ENCODE data around the gene DNAAF1.
"Not testable (repeated sequence)": the region's sequence is repeated elsewhere in the genome, so short reads cannot be mapped to it uniquely, and the experiment has no call there.

DNAAF1 gene

DNA sequence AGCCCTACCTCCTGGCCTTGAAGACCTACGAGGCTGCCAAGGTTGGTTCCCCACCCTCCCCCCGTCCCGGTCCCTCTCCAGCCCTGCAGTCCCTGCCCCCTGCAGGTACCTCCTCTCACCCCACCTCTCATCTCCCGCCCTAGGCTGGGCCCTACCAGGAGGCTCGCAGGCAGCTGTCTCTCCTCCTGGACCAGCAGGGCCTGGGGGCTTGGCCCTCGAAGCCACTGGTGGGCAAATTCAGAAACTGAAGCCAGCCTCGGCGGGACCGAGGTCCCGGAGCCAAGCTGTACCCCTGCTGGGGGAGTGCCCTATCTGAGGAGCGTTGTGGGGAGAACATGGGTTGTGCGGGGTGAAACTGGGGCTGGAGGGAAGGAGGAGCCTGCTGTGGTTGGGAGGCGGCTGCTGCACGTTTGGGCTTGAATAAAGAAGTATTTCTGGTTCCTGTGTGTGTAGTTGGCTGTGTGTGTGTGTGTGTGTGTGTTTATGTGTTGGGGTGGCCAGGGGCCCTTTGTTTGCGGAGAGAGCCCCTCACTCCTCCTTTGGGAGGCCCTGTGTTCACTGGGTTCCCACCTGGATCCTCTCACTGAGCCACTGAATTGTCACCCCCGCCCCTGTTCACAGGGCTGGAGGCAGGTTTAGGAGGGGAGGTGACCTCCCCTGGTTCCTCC is 51.8 kb downstream of the DNAAF1 start:
- Histone ChIP-seq H3K4me1 (no peaks in the 10 kb centered on the region), H3K4me3 (ENCODE audit: low read depth, low read length) (no peak overlapping the region), H3K9me3 (no peaks in the 10 kb centered on the region), H3K27me3 (no peaks in the 10 kb centered on the region), H3K36me3 (no peaks in the 10 kb centered on the region)
- no peak for DNase-seq
- TF ChIP-seq, protein P1, sequence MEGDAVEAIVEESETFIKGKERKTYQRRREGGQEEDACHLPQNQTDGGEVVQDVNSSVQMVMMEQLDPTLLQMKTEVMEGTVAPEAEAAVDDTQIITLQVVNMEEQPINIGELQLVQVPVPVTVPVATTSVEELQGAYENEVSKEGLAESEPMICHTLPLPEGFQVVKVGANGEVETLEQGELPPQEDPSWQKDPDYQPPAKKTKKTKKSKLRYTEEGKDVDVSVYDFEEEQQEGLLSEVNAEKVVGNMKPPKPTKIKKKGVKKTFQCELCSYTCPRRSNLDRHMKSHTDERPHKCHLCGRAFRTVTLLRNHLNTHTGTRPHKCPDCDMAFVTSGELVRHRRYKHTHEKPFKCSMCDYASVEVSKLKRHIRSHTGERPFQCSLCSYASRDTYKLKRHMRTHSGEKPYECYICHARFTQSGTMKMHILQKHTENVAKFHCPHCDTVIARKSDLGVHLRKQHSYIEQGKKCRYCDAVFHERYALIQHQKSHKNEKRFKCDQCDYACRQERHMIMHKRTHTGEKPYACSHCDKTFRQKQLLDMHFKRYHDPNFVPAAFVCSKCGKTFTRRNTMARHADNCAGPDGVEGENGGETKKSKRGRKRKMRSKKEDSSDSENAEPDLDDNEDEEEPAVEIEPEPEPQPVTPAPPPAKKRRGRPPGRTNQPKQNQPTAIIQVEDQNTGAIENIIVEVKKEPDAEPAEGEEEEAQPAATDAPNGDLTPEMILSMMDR (IDR thresholded peaks at IDR 0.05; ENCODE audit: low read depth, low read length) = no peak

DNA sequence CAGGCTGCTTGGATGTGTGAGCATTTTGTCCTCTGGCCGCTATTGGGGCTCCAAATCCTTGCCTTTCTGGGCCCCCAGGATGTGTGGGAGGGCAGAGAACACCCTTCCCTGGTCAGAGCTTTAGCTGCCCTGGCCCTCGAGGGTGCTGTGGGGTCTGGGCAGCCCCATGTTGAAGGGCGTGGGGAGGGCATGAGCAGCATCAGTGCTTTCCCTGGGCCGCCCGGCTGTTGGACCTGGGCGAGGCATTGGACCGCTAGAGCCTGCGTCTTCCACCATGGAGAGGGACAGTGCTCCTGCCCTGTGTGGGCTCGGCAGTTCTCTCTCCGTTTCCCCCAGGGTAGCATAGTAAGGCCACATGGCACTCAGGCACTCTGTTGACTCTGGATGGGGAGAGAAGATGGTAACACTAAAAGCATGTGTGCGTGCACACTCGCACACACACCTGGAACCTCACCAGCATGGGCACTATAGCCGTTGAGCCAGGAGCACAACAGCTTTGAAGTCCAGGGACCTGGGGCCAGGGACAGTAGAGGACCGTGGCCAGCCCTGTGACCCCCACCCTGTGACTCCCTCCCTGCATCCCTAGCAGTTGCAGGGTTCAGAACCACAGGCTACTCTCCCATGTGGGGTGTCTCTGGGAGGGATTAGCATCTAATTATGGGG is 52.5 kb downstream of the DNAAF1 start:
- H3K9me3 ChIP-seq = no peaks in the 10 kb centered on the region
- H3K36me3 ChIP-seq = no peaks in the 10 kb centered on the region
- DNase-seq = no peak
- no peaks in the 10 kb centered on the region for H3K27me3 ChIP-seq
- H3K4me1 ChIP-seq = no peaks in the 10 kb centered on the region
- no peak overlapping the region for H3K4me3 ChIP-seq (ENCODE audit: low read depth, low read length)
- TF ChIP-seq, protein P1 (IDR thresholded peaks at IDR 0.05; ENCODE audit: low read depth, low read length) = no peak

DNA sequence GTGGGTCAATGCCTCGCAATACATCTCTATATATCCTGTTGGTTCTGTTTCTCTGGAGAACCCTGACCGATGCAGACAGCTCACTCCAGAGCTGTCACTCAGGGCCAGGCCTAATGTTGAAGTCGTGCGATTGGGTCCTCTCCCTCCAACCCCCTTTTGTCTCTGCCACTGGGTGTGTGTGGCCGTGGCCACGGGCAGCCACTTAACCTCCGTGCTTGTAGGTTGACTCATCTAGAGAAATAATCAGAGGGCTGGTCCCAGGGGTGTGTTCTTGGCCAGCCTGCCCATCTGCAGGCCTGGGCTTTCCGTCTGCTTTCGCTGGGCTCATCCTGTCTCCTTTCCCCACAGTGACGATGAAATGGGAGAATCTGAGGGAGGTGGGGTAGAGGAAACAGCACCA is 53.3 kb downstream of the DNAAF1 start:
- no peak overlapping the region for H3K4me3 ChIP-seq (ENCODE audit: low read depth, low read length)
- H3K9me3 ChIP-seq = no peaks in the 10 kb centered on the region
- H3K36me3 ChIP-seq = no peaks in the 10 kb centered on the region
- TF ChIP-seq, protein P1 (IDR thresholded peaks at IDR 0.05; ENCODE audit: low read depth, low read length) = no peak
- DNase-seq = peak; percentile 43
- H3K4me1 ChIP-seq = no peaks in the 10 kb centered on the region
- no peaks in the 10 kb centered on the region for H3K27me3 ChIP-seq

DNA sequence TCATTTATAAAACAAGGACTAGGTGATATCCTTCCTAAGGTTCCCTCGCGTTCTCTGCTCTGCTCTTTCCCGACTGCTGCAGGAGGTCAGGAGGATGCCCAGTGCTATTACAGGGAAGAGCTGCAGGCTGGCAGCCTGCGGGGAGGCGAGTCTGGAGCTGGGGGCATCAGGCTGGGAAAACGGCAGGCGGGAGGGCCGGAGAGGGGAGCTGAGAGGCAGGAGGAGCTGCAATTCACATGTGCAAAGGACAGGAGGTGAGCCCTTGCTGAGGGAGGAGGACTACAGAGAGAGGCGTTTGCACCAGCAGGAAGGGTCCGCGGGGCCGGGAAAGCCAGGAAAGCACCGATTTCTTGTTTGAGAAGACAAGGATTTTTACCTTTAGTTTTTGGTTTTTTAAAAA is 54.0 kb downstream of the DNAAF1 start:
- Histone ChIP-seq H3K27me3 (no peaks in the 10 kb centered on the region), H3K9me3 (no peaks in the 10 kb centered on the region), H3K36me3 (no peaks in the 10 kb centered on the region), H3K4me3 (ENCODE audit: low read depth, low read length) (no peak overlapping the region), H3K4me1 (no peaks in the 10 kb centered on the region)
- DNase-seq = no peak
- TF ChIP-seq, protein P1 (IDR thresholded peaks at IDR 0.05; ENCODE audit: low read depth, low read length) = no peak

DNA sequence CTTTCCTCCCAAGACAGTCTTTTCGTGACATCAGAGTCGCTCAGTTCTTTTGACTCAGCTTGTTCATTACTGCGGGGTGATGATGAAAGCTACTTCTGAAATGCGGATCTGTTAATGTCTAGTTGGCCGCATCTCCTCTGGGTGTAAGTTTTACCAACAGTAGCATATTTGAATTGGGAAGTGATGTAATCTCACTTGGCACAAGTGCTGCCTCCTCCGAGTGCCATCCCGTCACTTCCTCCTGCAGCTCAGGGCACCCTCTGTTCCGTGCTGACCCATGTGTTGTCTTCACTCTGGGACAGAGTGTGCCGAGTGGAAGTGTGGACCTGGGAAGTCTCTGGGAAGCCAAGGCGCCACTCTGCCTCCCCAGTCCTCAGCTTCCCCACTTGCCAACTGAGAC is 54.8 kb downstream of the DNAAF1 start:
- Histone ChIP-seq H3K36me3 (no peaks in the 10 kb centered on the region), H3K4me3 (ENCODE audit: low read depth, low read length) (no peak overlapping the region), H3K4me1 (no peaks in the 10 kb centered on the region), H3K9me3 (no peaks in the 10 kb centered on the region), H3K27me3 (no peaks in the 10 kb centered on the region)
- TF ChIP-seq, protein P1 (IDR thresholded peaks at IDR 0.05; ENCODE audit: low read depth, low read length) = no peak
- no peak for DNase-seq

DNA sequence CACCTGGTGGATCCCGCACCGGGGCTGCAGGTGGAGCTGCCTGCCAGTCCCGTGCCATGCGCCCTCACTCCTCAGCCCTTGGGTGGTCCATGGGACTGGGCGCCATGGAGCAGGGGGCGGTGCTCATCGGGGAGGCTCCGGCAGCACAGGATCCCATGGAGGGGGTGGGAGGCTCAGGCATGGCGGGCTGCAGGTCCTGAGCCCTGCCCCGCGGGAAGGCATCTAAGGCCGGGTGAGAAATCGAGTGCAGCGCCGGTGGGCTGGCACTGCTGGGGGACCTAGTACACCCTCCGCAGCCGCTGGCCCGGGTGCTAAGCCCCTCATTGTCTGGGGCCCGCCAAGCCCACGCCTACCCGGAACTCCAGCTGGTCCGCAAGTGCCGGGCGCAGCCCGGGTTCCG is 59.4 kb downstream of the DNAAF1 start:
- not testable (repeated sequence) for H3K27me3 ChIP-seq; H3K36me3 ChIP-seq; H3K4me1 ChIP-seq; DNase-seq; H3K4me3 ChIP-seq (ENCODE audit: low read depth, low read length); H3K9me3 ChIP-seq

DNA sequence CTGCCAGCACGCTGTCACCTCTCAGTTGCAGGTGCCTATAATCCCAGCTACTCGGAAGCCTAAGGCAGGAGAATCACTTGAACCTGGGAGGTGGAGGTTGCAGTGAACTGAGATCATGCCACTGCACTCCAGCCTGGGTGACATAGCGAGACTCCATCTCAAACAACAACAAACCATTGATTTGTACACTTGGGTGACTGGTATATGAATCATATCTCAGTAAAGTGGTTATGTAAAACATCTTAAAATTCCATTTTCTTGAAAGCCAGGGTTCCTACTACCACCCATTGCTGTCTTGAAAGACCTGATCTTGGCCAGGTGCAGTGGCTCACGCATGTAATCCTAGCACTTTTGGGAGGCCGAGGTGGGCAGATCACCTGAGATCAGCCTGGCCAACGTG is 60.0 kb downstream of the DNAAF1 start:
- DNase-seq; H3K9me3 ChIP-seq; H3K4me1 ChIP-seq; H3K36me3 ChIP-seq; H3K27me3 ChIP-seq; H3K4me3 ChIP-seq (ENCODE audit: low read depth, low read length): not testable (repeated sequence)
